Skeletal muscle cell (primary cell): ENCODE data around the gene HES2.
"Not testable (repeated sequence)": the region's sequence is repeated elsewhere in the genome, so short reads cannot be mapped to it uniquely, and the experiment has no call there.

Experiments used
- DNase-seq: peaks from one replicate; pipeline ENCODE4 v3.0.0-alpha.2; 2010; ENCODE audit warnings: low read depth
- H3K4me3 ChIP-seq: 2 replicates; pipeline ENCODE4 v1.5.1; 2011; ENCODE audit warnings: low read depth, mild to moderate bottlenecking, control low read depth, low read length, moderate library complexity

The HES2 gene

GRCh38 chr1:6455752-6456520 is 36.2 kb upstream of the HES2 start:
- H3K4me3 ChIP-seq, result not testable (repeated sequence)

DNA sequence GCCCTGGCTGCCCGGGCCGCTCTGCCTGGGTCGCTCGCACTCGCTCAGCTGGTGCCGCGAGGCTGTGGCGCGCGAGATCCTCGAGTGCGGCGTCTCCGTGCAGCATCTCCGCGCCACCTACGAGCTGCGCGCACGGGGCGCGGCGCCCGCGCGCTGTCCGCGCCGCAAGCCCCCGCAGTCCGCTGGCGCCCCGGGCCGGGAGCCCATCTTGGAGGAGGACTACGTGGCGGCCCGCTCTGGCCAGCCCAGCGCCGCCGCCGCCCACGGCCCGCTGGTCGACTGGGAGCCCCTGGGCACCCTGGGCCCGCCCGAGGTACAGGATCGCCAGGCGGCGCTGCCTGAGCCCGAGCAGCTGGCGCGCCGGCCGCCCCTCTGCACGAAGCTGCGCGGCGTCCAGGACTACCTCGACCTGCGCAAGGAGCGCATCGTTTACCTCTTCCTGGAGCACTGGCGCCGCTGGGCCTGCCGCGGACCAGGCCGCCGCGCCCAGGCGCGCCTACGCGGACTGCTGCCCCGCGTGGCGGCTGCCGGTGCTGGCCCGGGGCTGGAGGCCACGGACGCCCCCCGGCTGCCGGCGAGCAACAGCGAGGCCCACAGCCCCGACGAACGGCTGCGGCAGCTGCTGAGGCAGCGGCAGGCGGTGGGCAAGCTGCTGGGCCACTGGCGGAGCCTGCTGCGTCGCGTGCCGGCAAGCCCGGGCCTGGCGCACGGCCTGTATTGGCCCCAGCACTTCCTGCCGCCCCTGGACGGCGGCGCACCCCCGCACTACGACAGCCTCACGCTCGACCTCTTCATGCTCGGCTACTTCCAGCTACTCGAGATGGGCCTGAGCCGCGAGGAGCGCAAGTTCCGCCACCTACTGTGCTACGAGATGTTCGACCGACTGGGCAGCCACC is 35.4 kb upstream of the HES2 start:
- H3K4me3 ChIP-seq, result no peak overlapping the region
- no peak for DNase-seq

More at GRCh38 chr1:6455752-6456520, 36.2 kb upstream of the HES2 start:
- not testable (repeated sequence) for DNase-seq

- H3K4me3 ChIP-seq, DNase-seq: not testable (repeated sequence)
These were observed 34.5 kb upstream of the HES2 start for GRCh38 chr1:6453895-6454855.

DNA sequence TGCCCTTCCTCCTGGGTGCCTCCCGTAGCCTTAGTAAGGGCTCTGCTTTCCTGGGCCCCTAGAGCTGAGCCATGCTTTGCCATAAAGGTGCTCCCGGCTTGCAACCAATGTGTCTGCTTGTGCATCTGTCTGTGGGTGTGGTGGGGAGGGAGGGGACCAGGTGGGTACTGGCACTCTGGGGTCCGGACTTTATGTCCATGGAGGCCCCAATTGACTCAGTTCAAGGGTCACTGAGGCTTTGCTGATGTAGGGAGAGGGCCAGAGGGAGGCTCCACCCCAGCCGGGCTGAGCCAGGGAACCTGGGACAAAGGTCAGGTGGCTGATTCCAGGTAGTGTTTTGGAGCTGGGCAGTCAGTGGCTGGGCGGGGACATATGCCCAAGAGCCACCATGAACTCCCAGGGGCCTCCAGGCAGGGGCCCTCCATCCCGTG is 31.2 kb upstream of the HES2 start:
- no peak for DNase-seq
- H3K4me3 ChIP-seq, result no peak overlapping the region

DNA sequence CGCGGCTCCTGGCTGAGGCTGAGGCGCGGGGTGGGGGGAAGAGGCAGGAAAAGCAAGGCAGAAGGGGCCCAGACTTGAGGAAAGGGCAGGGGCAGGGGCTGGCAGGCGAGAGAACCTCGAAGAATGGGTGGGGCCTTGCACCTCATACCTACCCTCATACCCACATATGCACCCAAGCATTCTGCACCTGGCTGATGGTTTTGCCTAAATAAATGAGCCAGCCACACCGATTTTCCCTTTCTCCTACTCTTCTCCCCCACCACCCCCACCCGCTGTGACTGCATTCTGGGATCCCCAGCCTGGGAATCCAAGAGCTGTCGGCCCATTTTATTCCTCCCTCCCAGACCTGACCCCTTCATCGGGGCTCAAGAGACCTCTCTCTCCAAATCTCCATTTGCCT is 30.8 kb upstream of the HES2 start:
- DNase-seq, H3K4me3 ChIP-seq: not testable (repeated sequence)

- no peak for DNase-seq
These were observed 30.3 kb upstream of the HES2 start for GRCh38 chr1:6450005-6450450.

DNA sequence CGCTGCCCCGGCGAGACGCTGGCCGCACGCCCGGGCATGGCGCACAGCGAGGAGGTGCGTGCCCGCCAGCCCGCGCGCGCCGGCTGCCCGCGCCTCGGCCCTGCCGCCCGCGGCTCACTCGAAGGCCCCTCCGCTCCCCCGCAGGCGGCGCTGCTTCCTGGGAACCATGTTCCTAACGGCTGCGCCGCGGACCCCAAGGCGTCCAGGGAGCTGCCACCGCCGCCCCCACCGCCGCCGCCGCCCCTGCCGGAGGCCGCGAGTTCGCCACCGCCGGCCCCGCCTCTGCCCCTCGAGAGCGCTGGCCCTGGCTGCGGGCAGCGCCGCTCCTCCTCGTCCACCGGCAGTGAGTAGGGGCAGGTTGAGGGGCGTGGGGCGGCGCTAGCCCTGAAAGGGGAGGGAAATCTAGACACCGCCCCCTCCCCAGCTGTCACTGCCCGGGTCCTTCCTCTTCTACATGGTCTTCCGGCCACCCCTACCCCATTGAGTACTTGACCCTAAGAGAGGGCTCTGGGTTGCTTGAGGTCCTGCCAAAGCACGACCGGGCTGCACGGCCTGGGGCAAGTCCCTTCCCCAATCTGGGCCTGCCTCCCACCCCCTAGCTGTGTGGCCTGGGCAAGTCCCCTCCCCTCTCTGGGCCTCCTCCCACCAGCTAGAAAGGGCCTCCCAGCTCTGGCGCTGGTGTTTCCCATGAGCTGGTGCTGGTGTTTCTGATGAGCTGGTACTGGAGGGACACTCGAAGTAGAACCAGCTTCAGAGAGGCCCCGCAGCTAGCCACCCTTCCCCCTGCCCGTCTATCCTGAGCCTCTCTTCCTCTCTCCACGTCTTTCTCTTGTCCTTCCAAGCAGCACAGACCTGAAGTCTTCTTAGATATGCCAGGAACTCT is 29.3 kb upstream of the HES2 start:
- no peak overlapping the region for H3K4me3 ChIP-seq
- no peak for DNase-seq

More at GRCh38 chr1:6450005-6450450, 30.3 kb upstream of the HES2 start:
- no peak overlapping the region for H3K4me3 ChIP-seq

GRCh38 chr1:6447818-6448748 is 28.4 kb upstream of the HES2 start:
- no peak for DNase-seq

DNA sequence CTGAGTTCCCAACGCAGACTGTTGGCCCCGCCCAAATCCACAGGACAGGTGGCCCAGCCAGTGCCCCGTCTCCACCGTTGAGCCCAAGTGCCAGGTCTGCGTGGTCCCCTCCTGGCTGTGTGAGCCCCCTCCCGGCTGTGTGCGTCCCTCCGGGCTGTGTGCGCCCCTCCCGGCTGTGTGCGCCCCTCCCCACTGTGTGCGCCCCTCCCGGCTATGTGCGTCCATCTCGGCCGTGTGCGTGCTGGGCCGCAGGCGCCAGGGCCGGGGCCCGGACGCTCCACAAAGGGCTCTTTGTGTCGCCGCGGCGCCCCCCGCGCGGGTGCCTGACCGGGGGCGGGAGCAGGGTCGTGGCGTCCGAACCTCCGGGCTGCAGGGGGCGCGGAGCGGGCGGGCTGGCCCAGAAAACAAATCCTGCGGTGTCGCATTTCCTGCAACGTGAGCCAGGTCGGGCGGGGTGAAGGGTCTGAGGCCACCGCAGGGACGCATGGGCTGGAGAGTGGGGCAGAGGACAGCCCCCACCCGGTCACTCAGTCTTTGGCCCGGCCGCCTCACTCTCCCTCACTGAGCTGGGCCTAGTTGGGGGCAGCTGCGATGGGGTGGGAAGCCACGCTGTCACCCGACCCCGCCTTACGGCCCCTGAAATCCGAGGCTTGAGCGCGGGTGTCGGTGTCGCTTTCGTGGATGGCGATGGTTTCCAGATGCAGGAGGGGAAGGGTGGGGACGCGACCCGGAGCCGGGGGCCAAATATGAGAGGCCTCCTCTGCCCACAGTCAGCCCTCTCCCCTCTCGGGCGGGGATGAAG is 27.5 kb upstream of the HES2 start:
- no peak overlapping the region for H3K4me3 ChIP-seq
- no peak for DNase-seq

More at GRCh38 chr1:6447818-6448748, 28.4 kb upstream of the HES2 start:
- no peak overlapping the region for H3K4me3 ChIP-seq

GRCh38 chr1:6446665-6447015 is 26.9 kb upstream of the HES2 start:
- H3K4me3 ChIP-seq, result no peak overlapping the region
- no peak for DNase-seq

DNA sequence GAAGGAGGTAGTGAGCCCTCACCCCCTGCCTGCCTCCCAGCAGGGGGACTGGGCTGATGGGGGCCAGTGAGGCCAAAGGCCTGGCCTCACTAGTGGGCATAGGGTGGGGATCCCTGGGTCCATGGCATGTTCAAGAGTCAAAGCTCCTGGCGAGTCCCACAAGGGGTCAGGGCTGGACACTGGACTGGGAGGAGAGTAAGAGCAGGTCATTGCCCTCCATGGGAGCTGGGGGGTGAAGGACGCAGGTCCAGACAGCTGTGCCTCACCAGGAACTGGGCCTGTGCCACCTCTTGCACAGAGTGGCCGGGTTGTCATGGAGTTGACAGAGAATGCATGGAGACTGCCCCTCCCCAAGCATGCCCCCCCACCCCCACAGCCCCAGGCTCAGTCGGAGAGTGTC is 26.2 kb upstream of the HES2 start:
- H3K4me3 ChIP-seq, DNase-seq: not testable (repeated sequence)

GRCh38 chr1:6445062-6445763 is 25.5 kb upstream of the HES2 start:
- DNase-seq, result no peak
- H3K4me3 ChIP-seq, result no peak overlapping the region

- no peak overlapping the region for H3K4me3 ChIP-seq
- no peak for DNase-seq
These were observed 24.7 kb upstream of the HES2 start for GRCh38 chr1:6444377-6444776.

GRCh38 chr1:6443339-6444115 is 23.8 kb upstream of the HES2 start:
- H3K4me3 ChIP-seq, result no peak overlapping the region
- no peak for DNase-seq

DNA sequence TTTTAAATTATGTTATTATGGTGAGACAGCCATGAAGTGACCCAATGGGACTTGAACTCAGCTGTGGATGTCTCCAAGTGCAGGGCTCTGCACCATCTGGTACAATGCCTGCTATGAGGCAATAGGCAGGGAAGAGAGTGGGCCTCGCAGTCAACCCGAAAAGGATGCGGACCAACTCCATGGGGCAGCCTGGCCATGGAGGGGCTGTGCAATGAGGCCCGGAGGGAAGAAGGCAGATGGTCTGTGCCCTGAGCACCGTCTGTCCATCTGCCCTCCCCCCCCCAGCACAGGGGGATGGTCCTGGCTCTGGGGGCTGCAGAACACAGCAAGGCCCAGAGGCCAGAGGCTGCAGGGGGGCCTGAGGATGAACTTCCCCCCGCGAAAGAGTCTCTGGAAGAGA is 21.9 kb upstream of the HES2 start:
- H3K4me3 ChIP-seq, result no peak overlapping the region
- DNase-seq, result no peak
